ENCODE data around the gene RASSF1. TPM values are rescaled to one million over a fixed set of nuclear protein-coding genes. Genes with fewer than 3 reads are reported as not detected.

The RASSF1 gene
- total RNA-seq, 1 experiment from 2014 or later = 28.1 TPM

DNA sequence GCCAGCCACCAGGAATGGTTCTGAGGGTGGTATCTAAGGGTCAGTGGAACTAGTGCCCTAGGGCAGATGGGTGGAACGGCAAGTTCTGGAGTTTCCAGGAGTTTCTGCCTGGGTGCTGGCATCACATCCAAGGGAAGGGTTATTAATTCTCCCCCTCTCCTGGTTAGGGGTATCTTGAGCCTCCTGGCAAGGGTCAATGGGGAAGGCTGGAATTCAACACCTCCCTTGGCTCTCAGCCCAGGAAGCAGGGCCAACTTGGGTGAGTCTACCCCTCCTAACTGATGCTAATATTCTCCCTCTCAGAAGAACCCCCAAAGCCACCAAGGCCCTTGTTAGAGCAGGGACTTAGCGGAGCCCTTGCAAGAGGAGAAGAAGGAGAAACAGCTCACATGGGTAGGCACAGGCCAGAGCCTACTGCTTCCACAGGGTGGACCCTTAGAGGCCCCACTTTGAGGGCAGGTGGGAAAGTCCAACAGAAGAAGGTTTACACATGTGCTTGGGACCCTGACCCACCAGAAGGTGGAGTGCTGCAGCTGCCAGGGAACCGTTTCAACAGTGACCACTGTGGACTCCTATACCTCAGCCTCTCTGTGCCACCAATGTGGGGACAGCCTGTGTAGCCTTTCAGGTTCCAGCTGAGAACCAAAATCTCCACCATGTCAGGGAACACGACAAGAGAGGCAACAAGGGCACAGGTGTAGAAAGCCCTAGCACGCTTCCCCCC, 15.4 kb upstream of the RASSF1 start:
- Mint-ChIP-seq H3K27me3 (ENCODE audit: insufficient read depth, unreplicated experiment) (no peaks in the 10 kb centered on the region), H3K9me3 (ENCODE audit: unreplicated experiment) (no peaks in the 10 kb centered on the region), H3K4me1 (ENCODE audit: low read depth, unreplicated experiment) (peaks cover 11% of the 10 kb centered on the region), H3K27ac (ENCODE audit: unreplicated experiment) (no peak overlapping the region), H3K4me3 (ENCODE audit: unreplicated experiment) (no peak overlapping the region), H3K36me3 (ENCODE audit: insufficient read depth, unreplicated experiment) (peaks cover 35% of the 10 kb centered on the region)
- no peak for DNase-seq
- TF ChIP-seq CTCF (IDR thresholded peaks at IDR 0.05; ENCODE audit: insufficient read depth in 1 of 2, low read depth in 1 of 2, low read length in 1 of 2, severe bottlenecking in 1 of 2, unreplicated experiment in 1 of 2) = no peak
- ChIA-PET POLR2A (interaction anchor here (1.2 kb wide), 1 partner anchor 19 kb away, joined by 3 read pairs; no protein-coding TSS in a partner anchor), CTCF (no interaction called here)
- Histone ChIP-seq H3K9me3 (no peaks in the 10 kb centered on the region), H3K36me3 (ENCODE audit: control insufficient read depth, insufficient read depth, low read length) (peaks cover 1% of the 10 kb centered on the region; the same call in 1 of the 2 replicates), H3K4me3 (ENCODE audit: low read depth, low read length) (no peak overlapping the region), H3K27me3 (replicated peaks; ENCODE audit: control insufficient read depth, insufficient read depth, low read length) (no peaks in the 10 kb centered on the region), H3K4me1 (peaks cover 25% of the 10 kb centered on the region)
- intact Hi-C loops (cut with micrococcal nuclease; ENCODE audit: unreplicated experiment) = no loop called here
- BruUV-seq (replicated peaks) = no TSS peak

DNA sequence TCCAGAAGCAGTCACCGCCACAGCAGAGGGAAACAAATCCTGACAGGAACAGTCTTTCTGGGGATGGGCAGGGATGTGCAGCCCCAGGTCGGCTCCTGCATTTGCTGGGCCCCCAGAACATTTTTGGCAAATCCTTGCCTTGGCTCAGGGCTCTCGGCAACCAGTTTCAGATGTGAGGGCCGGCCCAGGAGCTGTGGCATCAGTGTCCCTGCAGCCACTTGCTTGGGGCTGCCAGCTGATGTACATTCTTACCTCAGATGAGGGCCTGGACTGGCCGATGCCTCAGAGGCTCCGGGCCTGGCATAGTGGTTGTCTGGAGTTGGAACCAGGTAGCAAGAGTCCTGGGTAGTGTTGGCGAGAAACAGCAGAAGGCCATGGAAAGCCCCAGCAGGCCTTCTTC, 14.2 kb upstream of the RASSF1 start:
- no peak for DNase-seq
- CTCF ChIA-PET = no interaction called here
- no peak overlapping the region for H3K27ac Mint-ChIP-seq (ENCODE audit: unreplicated experiment)
- H3K9me3 Mint-ChIP-seq (ENCODE audit: unreplicated experiment) = no peaks in the 10 kb centered on the region
- no TSS peak for BruUV-seq (replicated peaks)
- Histone ChIP-seq H3K4me3 (ENCODE audit: low read depth, low read length) (no peak overlapping the region), H3K4me1 (peaks cover 25% of the 10 kb centered on the region), H3K36me3 (ENCODE audit: control insufficient read depth, insufficient read depth, low read length) (peaks cover 1% of the 10 kb centered on the region; the same call in 1 of the 2 replicates), H3K27me3 (replicated peaks; ENCODE audit: control insufficient read depth, insufficient read depth, low read length) (no peaks in the 10 kb centered on the region), H3K9me3 (no peaks in the 10 kb centered on the region)
- H3K4me3 Mint-ChIP-seq (ENCODE audit: unreplicated experiment) = no peak overlapping the region
- peaks cover 46% of the 10 kb centered on the region for H3K36me3 Mint-ChIP-seq (ENCODE audit: insufficient read depth, unreplicated experiment)
- no peak for TF ChIP-seq CTCF (IDR thresholded peaks at IDR 0.05; ENCODE audit: insufficient read depth in 1 of 2, low read depth in 1 of 2, low read length in 1 of 2, severe bottlenecking in 1 of 2, unreplicated experiment in 1 of 2)
- H3K4me1 Mint-ChIP-seq (ENCODE audit: low read depth, unreplicated experiment) = peaks cover 11% of the 10 kb centered on the region
- no peaks in the 10 kb centered on the region for H3K27me3 Mint-ChIP-seq (ENCODE audit: insufficient read depth, unreplicated experiment)
- intact Hi-C loops (cut with micrococcal nuclease; ENCODE audit: unreplicated experiment) = loop anchor here (5.0 kb wide), 1 partner anchor 257 kb away; the partner anchor contains the start of gene CISH
- POLR2A ChIA-PET = no interaction called here

GRCh38 chr3:50354186-50354764, 13.6 kb upstream of the RASSF1 start:
- H3K36me3 ChIP-seq (ENCODE audit: control insufficient read depth, insufficient read depth, low read length) = peaks cover 1% of the 10 kb centered on the region; the same call in 1 of the 2 replicates
- DNase-seq = no peak
- ChIA-PET CTCF (interaction anchor here (1.0 kb wide), 1 partner anchor 17 kb away, joined by 3 read pairs; no protein-coding TSS in a partner anchor), POLR2A (interaction anchor here (0.6 kb wide), 1 partner anchor 198 kb away, joined by 3 read pairs; no protein-coding TSS in a partner anchor)
- intact Hi-C loops (cut with micrococcal nuclease; ENCODE audit: unreplicated experiment) = loop anchor here (5.0 kb wide), 1 partner anchor 258 kb away; the partner anchor contains the start of gene CISH
- peaks cover 25% of the 10 kb centered on the region for H3K4me1 ChIP-seq
- no peaks in the 10 kb centered on the region for H3K9me3 ChIP-seq
- H3K4me3 ChIP-seq (ENCODE audit: low read depth, low read length) = no peak overlapping the region
- TF ChIP-seq CTCF (IDR thresholded peaks at IDR 0.05; ENCODE audit: insufficient read depth in 1 of 2, low read depth in 1 of 2, low read length in 1 of 2, severe bottlenecking in 1 of 2, unreplicated experiment in 1 of 2) = no peak
- Mint-ChIP-seq H3K9me3 (ENCODE audit: unreplicated experiment) (no peaks in the 10 kb centered on the region), H3K36me3 (ENCODE audit: insufficient read depth, unreplicated experiment) (peaks cover 44% of the 10 kb centered on the region), H3K27ac (ENCODE audit: unreplicated experiment) (no peak overlapping the region), H3K27me3 (ENCODE audit: insufficient read depth, unreplicated experiment) (no peaks in the 10 kb centered on the region), H3K4me3 (ENCODE audit: unreplicated experiment) (no peak overlapping the region), H3K4me1 (ENCODE audit: low read depth, unreplicated experiment) (peaks cover 11% of the 10 kb centered on the region)
- no peaks in the 10 kb centered on the region for H3K27me3 ChIP-seq (replicated peaks; ENCODE audit: control insufficient read depth, insufficient read depth, low read length)
- BruUV-seq (replicated peaks) = no TSS peak

All from Caco-2 (cell line).